Measurements from ENCODE around the gene TPST2.

DNA sequence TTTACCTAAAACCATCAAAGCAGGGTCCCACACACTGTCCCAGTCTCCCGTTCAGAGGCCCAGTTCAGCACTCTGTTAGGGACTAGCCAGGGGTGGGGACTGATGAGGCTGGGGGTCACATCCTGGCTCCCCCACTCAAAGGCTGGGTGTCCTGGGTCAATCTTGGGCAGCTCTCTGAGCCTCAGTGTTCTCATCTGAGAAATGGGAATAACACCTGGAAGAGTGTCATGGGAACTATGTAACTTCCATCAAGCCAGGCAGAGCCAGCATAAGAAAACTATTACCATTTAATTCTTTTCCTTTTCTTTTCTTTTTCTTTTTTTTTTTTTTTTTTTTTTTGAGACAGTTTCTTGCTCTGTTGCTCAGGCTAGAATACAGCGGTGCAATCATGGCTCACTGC, 38.4 kb downstream of the TPST2 start:
- TF ChIP-seq SUZ12 (IDR thresholded peaks at IDR 0.05) (no peak), BHLHE40 (IDR thresholded peaks at IDR 0.05; ENCODE audit: borderline replicate concordance) (no peak), FOXA1 (IDR thresholded peaks at IDR 0.05) (no peak), ZNF384 (IDR thresholded peaks at IDR 0.05) (no peak), TARDBP (IDR thresholded peaks at IDR 0.05) (no peak), HDGF (IDR thresholded peaks at IDR 0.05; ENCODE audit: borderline replicate concordance) (no peak), SP1 (IDR thresholded peaks at IDR 0.05) (no peak), FOXK2 (IDR thresholded peaks at IDR 0.05) (no peak)
